Measurements from ENCODE around the gene PABPN1L.
"Not testable (repeated sequence)": the region's sequence is repeated elsewhere in the genome, so short reads cannot be mapped to it uniquely, and the experiment has no call there.

DNA sequence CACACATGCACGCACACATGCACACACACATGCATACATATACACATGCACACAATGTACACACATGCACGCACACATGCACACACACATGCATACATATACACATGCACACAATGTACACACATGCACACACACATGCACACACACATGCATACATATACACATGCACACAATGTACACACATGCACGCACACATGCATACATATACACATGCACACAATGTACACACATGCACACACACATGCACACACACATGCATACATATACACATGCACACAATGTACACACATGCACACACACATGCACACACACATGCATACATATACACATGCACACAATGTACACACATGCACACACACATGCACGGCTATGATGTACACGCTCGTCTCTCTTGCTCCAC, 27.8 kb upstream of the PABPN1L start:
- not testable (repeated sequence) for TF ChIP-seq ZNF224 (CRISPR knock-in tag; IDR thresholded peaks at IDR 0.05); MEF2A (IDR thresholded peaks at IDR 0.05; ENCODE audit: control insufficient read depth, low read depth, low read length); EP300 (IDR thresholded peaks at IDR 0.05; ENCODE audit: low read length); HNRNPUL1 (IDR thresholded peaks at IDR 0.05; ENCODE audit: low read length)

Data from K562 (cell line).